ENCODE results near the gene FPGS.

Gene FPGS

GRCh38 chr9:127801955-127802575, 617 bp upstream of the FPGS start:
- H3K4me3 ChIP-seq = peak overlapping the region; percentile 96
- H3K9me3 ChIP-seq (ENCODE audit: low read depth, low read length) = no peaks in the 10 kb centered on the region
- H3K27ac ChIP-seq = 0 out of 2 replicates have a peak overlapping the region, but pooled peaks have one; percentile 9
- peak overlapping the region; percentile 60 for H3K9ac ChIP-seq (ENCODE audit: insufficient read length)
- TF ChIP-seq FOXP2 (optimal IDR thresholded peaks at IDR 0.05; ENCODE audit: control extremely low read depth, extremely low read length, insufficient read depth) (no peak), POLR2AphosphoS5 (IDR thresholded peaks at IDR 0.05; ENCODE audit: borderline replicate concordance, low read depth, low read length) (no peak), EZH2 (IDR thresholded peaks at IDR 0.05) (no peak)
- peaks cover 5% of the 10 kb centered on the region; the same call in 1 of the 2 replicates for H3K36me3 ChIP-seq (ENCODE audit: insufficient read depth, low read length)
- no peak for DNase-seq (ENCODE audit: low read depth, low spot score)

DNA sequence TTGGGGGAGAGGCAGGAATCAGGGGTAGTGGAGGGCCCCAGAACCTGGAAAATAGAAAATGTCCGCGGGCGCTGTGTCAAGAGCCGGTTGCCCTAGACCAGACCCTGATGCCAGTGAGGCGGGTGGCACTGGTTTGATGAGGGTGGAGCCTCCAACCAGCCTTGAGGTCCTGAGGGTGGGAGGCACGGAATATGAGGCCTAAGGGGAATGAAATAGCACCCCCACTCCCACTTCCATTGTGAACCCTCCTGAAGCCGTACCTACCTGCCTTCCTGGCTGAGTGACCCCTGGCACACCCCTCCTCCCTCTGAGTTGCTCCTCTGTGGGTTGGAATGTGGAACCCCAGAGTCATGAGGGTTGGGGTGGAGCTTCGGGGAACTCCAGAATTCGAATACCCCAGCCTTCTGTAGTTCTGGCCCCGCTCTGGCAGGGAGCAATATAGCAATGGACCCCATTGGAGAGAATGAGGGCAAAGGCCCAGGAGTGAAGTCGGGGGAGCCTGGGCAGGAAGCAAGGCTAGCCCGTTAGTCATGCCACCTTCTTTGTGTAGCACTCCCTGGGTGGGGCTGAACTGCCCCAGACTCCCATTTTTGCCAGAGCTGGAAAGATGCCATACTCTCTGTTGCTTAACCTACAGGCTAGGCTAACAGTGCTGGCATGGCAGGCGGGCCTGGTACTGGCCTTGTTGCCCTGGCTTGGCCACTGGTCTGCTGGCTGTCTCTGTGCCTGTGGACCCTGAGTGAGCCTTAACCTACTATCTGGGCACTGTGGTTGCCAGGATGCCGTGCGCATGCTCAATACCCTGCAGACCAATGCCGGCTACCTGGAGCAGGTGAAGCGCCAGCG, 1.0 kb downstream of the FPGS start:
- Histone ChIP-seq H3K27ac (peak overlapping the region; percentile 77), H3K36me3 (ENCODE audit: insufficient read depth, low read length) (peaks cover 11% of the 10 kb centered on the region; the same call in 1 of the 2 replicates), H3K9me3 (ENCODE audit: low read depth, low read length) (no peaks in the 10 kb centered on the region), H3K9ac (ENCODE audit: insufficient read length) (peak overlapping the region; percentile 97), H3K4me3 (peak overlapping the region; percentile 96)
- TF ChIP-seq EZH2 (IDR thresholded peaks at IDR 0.05) (no peak), FOXP2 (optimal IDR thresholded peaks at IDR 0.05; ENCODE audit: control extremely low read depth, extremely low read length, insufficient read depth) (no peak), POLR2AphosphoS5 (IDR thresholded peaks at IDR 0.05; ENCODE audit: borderline replicate concordance, low read depth, low read length) (no peak)
- DNase-seq (ENCODE audit: low read depth, low spot score) = no peak

GRCh38 chr9:127805620-127806019, 2.9 kb downstream of the FPGS start:
- no peak for TF ChIP-seq FOXP2 (optimal IDR thresholded peaks at IDR 0.05; ENCODE audit: control extremely low read depth, extremely low read length, insufficient read depth)
- no peak for TF ChIP-seq EZH2 (IDR thresholded peaks at IDR 0.05)
- TF ChIP-seq POLR2AphosphoS5 (IDR thresholded peaks at IDR 0.05; ENCODE audit: borderline replicate concordance, low read depth, low read length) = no peak
- H3K36me3 ChIP-seq (ENCODE audit: insufficient read depth, low read length) = peaks cover 16% of the 10 kb centered on the region; the same call in 1 of the 2 replicates
- no peak overlapping the region for H3K4me3 ChIP-seq
- no peaks in the 10 kb centered on the region for H3K9me3 ChIP-seq (ENCODE audit: low read depth, low read length)
- no peak for DNase-seq (ENCODE audit: low read depth, low spot score)
- no peak overlapping the region for H3K27ac ChIP-seq
- no peak overlapping the region for H3K9ac ChIP-seq (ENCODE audit: insufficient read length)

- TF ChIP-seq POLR2AphosphoS5 (IDR thresholded peaks at IDR 0.05; ENCODE audit: borderline replicate concordance, low read depth, low read length) (no peak), EZH2 (IDR thresholded peaks at IDR 0.05) (no peak), FOXP2 (optimal IDR thresholded peaks at IDR 0.05; ENCODE audit: control extremely low read depth, extremely low read length, insufficient read depth) (no peak)
- no peak overlapping the region for H3K4me3 ChIP-seq
- peaks cover 16% of the 10 kb centered on the region; the same call in 1 of the 2 replicates for H3K36me3 ChIP-seq (ENCODE audit: insufficient read depth, low read length)
- H3K27ac ChIP-seq = no peak overlapping the region
- no peaks in the 10 kb centered on the region for H3K9me3 ChIP-seq (ENCODE audit: low read depth, low read length)
- H3K9ac ChIP-seq (ENCODE audit: insufficient read length) = no peak overlapping the region
- no peak for DNase-seq (ENCODE audit: low read depth, low spot score)
These were observed 4.2 kb downstream of the FPGS start for GRCh38 chr9:127806871-127807270.

DNA sequence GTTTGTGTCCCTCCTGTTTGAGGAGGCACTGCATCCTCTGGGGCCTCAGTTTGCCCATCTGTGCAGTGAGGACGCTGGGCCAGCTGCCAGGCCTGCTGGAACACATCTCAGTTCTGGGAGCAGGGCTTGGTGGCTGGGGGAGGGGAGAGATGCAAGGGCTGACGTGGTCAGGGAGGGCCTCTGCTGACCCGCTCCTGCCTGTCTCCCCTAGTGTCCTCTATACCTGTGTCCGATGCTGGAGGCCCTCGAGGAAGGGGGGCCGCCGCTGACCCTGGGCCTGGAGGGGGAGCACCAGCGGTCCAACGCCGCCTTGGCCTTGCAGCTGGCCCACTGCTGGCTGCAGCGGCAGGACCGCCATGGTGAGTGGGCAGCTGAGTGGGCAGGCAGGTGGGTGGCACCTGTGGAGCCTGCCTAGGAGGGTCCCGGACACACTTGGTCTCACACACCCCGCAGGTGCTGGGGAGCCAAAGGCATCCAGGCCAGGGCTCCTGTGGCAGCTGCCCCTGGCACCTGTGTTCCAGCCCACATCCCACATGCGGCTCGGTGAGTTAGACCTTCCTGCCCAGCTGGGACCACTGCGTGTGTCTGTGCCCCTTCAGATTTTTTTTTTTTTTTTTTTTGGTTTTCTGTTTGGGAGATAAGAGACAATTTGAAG, 5.8 kb downstream of the FPGS start:
- H3K4me3 ChIP-seq = no peak overlapping the region
- no peaks in the 10 kb centered on the region for H3K9me3 ChIP-seq (ENCODE audit: low read depth, low read length)
- no peak overlapping the region for H3K27ac ChIP-seq
- TF ChIP-seq POLR2AphosphoS5 (IDR thresholded peaks at IDR 0.05; ENCODE audit: borderline replicate concordance, low read depth, low read length) (no peak), FOXP2 (optimal IDR thresholded peaks at IDR 0.05; ENCODE audit: control extremely low read depth, extremely low read length, insufficient read depth) (no peak), EZH2 (IDR thresholded peaks at IDR 0.05) (no peak)
- H3K9ac ChIP-seq (ENCODE audit: insufficient read length) = no peak overlapping the region
- peaks cover 24% of the 10 kb centered on the region; the same call in 1 of the 2 replicates for H3K36me3 ChIP-seq (ENCODE audit: insufficient read depth, low read length)
- no peak for DNase-seq (ENCODE audit: low read depth, low spot score)

DNA sequence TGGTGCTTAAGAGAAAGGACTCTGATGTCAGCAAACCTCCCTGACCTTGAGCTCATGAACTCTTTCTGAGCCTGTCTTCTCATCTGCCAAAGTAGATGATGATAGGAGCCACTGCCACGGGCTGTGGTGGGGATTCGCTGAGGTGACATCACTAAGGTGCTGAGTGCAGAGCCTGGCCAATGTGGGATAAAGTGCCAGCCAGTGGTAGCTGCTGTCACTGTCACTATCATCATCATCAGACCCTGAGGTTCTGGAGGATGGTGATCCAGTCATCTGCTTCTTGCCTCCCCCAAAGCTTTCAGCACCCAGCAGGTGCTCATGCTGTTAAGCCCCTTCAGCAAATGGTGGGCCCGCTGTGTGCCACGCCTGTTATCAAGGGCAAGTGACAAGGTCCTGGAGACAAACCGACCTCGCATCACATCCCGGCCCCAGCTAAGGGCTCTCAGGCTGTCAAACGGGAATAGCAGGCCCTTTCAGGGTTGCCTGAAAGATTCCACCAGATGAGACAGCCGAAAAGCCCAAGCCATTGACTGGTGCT, 6.4 kb downstream of the FPGS start:
- DNase-seq (ENCODE audit: low read depth, low spot score) = no peak
- Histone ChIP-seq H3K4me3 (no peak overlapping the region), H3K9me3 (ENCODE audit: low read depth, low read length) (no peaks in the 10 kb centered on the region), H3K9ac (ENCODE audit: insufficient read length) (no peak overlapping the region), H3K36me3 (ENCODE audit: insufficient read depth, low read length) (peaks cover 30% of the 10 kb centered on the region; the same call in 1 of the 2 replicates), H3K27ac (no peak overlapping the region)
- no peak for TF ChIP-seq POLR2AphosphoS5 (IDR thresholded peaks at IDR 0.05; ENCODE audit: borderline replicate concordance, low read depth, low read length)
- TF ChIP-seq EZH2 (IDR thresholded peaks at IDR 0.05) = no peak
- no peak for TF ChIP-seq FOXP2 (optimal IDR thresholded peaks at IDR 0.05; ENCODE audit: control extremely low read depth, extremely low read length, insufficient read depth)

DNA sequence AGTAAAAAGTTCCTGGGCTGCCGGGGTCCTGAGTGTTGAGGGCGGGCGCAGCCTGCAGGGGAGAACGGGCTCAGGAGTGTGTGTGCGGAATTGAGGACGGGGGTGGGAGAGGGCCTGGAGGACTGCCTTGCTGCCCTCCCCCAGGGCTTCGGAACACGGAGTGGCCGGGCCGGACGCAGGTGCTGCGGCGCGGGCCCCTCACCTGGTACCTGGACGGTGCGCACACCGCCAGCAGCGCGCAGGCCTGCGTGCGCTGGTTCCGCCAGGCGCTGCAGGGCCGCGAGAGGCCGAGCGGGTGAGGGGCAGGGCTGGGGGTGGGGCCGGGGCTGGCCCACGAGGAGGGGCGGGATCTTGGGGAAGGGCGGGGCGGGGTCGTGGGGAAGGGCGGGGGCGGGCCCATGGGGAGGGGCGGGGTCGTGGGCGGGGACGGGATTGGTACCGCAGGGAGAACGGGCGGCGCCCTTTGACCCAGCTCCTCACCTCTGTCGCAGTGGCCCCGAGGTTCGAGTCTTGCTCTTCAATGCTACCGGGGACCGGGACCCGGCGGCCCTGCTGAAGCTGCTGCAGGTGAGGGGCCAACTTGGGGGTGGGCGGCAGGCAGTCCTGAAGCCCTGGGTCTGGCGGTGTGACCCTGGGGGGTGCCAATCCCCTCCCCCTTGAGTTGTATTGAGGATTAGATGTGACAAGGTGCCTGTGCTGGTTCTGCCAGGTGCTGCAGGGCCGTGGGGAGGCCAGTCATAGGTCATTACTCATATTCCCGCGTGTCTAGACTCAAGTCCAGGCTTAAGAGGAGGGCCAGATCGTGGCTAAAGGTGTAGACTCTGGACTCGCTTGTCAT, 7.1 kb downstream of the FPGS start:
- Histone ChIP-seq H3K9me3 (ENCODE audit: low read depth, low read length) (no peaks in the 10 kb centered on the region), H3K27ac (no peak overlapping the region), H3K4me3 (no peak overlapping the region), H3K36me3 (ENCODE audit: insufficient read depth, low read length) (peaks cover 26% of the 10 kb centered on the region; the same call in 1 of the 2 replicates), H3K9ac (ENCODE audit: insufficient read length) (no peak overlapping the region)
- no peak for DNase-seq (ENCODE audit: low read depth, low spot score)
- TF ChIP-seq POLR2AphosphoS5 (IDR thresholded peaks at IDR 0.05; ENCODE audit: borderline replicate concordance, low read depth, low read length) = no peak
- no peak for TF ChIP-seq FOXP2 (optimal IDR thresholded peaks at IDR 0.05; ENCODE audit: control extremely low read depth, extremely low read length, insufficient read depth)
- TF ChIP-seq EZH2 (IDR thresholded peaks at IDR 0.05) = no peak
